Measurements from ENCODE around the gene IPO4.

IPO4 gene

GRCh38 chr14:24146453-24146977 lies 42.1 kb downstream of the IPO4 start, which contains the start of gene PSME2:
TSS of gene PSME2 (minus strand) at chr14:24146610. CDS start at chr14:24146581, 29 bp downstream.
- peak; percentile 89 for DNase-seq

- DNase-seq: no peak
These were observed 42.7 kb downstream of the IPO4 start for GRCh38 chr14:24145690-24146452.

DNA sequence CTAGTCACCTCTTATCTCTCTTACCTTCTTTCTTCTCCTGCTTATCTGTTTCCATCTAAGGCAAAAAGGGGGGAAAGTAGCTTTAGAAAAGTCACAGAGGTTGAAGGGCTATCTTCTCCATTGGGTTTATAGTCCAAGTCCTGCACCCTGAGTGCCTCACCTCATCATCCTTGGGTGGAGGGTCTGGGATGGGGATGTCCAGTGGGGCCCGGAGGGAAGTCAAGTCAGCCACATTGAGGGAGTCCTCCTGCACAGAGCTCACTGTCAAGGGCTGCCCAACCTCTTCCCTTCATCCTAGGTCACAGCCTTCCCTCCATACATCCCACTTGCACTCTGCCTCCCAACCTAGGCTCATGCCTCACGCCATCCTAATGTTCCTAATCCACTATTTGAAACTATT lies 43.4 kb downstream of the IPO4 start:
- DNase-seq: no peak

DNA sequence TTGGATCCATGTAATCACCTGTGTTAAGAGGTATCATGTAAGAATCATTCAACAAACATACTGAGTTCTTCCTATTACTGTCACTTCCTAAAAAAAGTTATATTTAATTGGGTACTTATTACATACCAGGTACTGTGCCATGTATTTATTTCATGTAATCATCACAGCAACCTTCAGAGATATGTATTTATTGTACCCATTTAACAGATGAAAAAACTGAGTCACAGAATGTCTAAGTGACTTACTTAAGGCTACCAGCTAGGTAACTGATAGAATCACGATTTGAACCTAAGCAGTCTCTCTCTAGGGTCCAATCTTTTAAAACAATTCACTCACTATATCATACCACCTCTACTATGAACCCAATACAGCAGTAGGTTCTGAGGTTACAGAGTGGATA lies 44.2 kb downstream of the IPO4 start:
- DNase-seq: no peak

DNA sequence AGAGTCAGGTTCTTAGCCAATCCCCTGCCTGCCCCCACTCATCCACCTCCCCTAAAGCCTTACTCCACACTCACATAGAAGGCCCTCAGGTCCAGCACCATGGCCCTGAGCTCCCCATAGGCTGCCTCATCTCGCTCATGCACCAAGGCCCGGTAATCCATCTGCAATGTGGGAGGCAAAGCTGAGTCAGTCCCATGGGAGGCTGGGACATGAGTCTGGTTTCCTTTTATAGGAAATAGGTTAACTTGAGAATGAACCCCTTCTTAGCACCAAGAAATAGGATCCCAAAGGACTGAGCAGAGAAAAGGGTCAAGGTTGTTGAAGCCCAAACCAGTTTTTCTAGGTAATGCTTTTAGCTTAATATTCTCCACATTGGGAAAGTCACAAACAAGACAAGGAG lies 45.1 kb downstream of the IPO4 start:
- DNase-seq: no peak

DNA sequence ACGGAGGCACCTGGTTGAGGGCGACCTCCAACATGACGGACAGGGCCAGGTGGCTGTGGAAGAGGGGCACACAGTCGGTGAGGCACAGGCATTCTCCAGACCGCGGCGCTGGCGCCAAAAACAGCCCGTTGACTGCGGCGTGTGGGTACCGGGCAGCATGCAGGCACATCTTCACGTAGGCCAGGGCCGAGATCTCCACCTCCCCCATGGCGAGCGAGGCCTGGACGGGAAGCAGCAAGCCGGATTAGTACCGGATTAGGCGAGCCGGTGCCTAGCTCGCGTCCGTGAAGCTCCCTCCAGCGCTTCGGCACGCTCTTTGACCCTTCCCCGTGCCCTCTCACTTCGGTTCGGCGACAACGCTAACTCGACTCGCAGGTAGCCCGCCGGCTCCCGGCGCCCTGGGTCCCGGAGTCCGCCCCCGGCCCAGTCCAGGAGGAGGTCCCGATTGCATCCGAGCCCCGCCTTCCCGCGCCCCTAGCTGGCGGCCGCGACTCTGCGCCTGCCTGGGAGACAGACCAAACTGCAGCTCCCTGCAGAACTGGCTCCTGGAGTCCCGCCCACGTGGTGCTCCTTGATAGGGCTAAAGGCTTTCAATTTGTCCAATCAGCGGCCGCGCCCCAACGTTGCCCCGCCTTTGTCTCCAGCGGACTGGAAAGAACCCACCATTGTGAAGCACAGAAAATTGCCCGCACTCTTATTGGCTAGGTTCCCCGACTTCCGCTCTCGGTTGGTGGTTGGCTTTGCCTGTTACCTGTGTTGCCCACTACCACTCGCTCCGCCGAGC lies 47.3 kb downstream of the IPO4 start, which contains the start of gene EMC9:
EMC9 (minus strand) TSS at position 495 of the 784 bp plus-strand sequence; CDS start at position 208, 287 bp downstream.
- DNase-seq: peak; percentile 99

- no peak for DNase-seq
These were observed 49.2 kb downstream of the IPO4 start for GRCh38 chr14:24139272-24139934.

- DNase-seq: no peak
These were observed 50.0 kb downstream of the IPO4 start for GRCh38 chr14:24138396-24139271.

DNA sequence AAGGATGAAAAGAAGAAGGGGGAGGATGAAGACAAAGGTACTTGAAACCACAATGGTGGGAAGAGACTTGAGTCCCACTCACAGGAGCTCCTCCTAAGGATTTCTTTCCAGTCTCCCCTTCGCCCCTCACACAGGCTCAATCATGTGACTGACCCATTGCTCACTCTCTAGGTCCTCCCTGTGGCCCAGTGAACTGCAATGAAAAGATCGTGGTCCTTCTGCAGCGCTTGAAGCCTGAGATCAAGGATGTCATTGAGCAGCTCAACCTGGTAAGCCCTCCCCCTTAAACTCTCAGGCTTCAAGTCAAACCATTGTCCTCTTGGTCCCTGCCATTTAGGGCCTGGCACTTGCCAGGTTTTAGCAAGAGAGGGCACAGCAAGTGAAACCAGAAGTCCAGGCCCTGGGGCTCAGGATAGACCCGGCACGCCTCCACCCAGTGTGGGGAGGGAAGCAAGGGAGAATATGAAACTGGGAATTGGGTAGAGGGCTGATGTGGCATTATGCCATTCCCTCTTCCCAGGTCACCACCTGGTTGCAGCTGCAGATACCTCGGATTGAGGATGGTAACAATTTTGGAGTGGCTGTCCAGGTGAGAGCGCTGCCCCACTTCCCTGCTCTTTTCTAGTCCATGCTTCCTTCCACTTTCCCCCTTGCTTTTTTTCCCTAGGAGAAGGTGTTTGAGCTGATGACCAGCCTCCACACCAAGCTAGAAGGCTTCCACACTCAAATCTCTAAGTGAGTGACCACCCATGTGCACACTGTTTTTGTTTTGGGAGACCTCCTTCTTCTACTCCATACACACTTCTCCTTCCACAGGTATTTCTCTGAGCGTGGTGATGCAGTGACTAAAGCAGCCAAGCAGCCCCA lies 50.9 kb downstream of the IPO4 start:
- DNase-seq: no peak

- no peak for DNase-seq
These were observed 51.7 kb downstream of the IPO4 start for GRCh38 chr14:24136684-24137528.

DNA sequence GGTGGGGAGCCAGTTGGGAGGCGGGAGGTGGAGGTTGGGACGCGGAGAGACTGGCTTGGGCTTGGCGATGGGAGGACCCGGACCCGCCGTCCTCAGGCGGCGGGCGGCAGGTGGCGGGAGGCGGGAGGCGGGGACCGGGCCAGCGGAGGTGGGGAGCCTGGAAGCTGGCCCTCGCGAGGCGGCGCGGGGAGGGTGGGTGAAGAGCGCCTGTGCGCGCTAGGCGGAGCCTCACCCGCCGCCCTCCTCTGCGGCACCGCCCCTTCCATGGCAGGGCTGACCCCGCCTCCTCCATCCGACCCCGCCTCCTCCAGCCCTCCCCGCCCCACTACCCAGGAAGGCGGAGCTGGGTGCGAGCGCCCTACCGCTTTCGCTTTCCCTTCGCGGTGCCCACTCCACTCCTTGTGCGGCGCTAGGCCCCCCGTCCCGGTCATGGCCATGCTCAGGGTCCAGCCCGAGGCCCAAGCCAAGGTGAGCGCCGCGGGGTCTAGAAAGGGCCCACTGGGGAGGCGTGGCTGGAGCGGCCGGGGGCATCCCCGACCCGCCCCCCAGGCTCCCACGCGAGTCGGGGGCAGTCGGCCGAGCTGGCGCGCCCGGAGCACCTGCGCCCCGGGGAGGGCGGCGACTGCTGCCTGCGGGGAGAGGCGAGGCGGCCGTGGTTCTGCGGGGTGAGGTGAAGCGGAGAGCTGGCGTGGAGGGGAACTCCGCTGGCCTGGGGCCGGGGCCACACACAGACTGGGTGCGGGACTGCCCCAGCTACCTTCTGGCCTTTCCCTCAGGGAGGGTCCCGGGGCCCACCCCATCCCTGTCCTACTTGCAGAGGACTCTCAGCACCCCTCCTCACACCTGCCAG lies 52.6 kb downstream of the IPO4 start, which contains the start of gene PSME1:
PSME1 (plus strand) TSS at position 361 of the 850 bp plus-strand sequence; CDS start at position 430, 69 bp downstream.
- DNase-seq: peak; percentile 73

DNA sequence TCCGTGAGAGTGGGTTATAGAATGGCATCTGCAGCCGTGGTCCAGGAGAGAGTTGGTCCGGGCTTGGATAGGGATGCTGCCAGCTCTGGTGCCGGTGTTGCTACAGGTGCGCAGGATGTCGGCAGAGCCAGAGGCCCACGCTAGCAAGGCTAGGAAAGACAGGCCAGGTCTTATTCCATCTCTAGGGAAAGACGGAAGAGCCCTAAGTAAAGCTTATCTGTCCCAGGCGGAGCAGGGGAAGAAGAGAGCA lies 53.1 kb downstream of the IPO4 start:
- no peak for DNase-seq

GRCh38 chr14:24133735-24134134 lies 54.9 kb downstream of the IPO4 start:
- no peak for DNase-seq

GRCh38 chr14:24132976-24133375 lies 55.6 kb downstream of the IPO4 start:
- DNase-seq: no peak

DNA sequence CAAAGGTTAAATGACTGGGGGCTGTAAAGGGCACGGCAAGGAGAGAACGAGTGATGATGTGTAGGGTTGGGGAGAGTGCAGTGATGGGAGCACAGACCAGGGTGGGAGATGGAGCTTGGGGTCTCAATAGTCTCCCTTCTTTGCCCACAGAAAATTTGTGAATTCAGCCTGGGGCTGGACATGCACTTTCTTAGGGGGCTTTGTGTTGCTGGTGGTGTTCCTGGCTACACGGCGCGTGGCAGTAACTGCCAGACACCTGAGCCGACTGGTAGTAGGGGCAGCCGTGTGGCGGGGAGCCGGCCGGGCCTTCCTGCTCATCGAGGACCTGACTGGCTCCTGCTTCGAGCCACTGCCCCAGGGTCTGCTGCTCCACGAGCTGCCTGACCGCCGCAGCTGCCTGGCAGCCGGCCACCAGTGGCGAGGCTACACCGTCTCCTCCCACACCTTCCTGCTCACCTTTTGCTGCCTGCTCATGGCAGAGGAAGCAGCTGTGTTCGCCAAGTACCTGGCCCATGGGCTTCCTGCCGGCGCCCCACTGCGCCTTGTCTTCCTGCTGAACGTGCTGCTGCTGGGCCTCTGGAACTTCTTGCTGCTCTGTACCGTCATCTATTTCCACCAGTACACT lies 56.4 kb downstream of the IPO4 start:
- DNase-seq: no peak

- DNase-seq: no peak
These were observed 57.1 kb downstream of the IPO4 start for GRCh38 chr14:24131549-24131966.

DNA sequence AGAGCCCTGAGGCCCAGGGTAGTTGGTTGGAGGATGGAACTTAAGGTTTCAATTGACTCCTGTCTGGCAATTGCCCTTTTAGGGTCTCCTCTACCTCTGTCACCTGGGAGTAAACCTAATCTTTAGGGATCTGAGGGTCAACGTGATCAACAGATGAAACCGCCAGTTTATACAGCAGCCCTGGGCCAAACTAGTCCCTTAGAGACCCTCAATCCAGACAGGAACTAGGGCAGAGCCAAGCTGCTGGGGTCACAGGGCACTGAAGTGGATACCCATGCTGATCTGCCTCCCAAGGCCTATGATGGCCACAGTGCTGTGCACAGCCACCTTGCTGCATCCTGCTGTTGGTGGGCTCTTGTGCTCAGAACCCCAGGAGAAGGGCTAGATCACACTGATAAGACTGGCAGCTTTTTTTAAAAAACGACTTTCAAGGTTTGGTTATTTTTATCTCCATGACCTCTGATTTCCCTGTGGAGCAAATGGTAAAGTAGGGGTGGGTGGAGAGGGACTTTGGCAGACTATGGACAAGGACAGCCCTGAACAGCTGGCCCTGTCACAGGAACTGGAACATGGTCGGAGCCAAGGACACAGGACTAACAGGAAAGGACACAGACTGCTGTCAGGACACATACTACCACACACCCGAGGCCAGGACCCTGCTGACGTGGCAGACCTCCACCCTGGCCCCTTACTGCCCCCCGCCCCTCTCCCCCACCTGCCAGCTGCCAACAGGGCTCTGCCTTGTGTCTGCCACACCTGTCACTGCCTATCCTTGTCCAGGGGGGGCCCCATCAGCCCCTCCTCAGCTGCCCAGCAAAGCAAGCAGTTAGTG lies 57.7 kb downstream of the IPO4 start:
- DNase-seq: no peak

GRCh38 chr14:24130380-24130716 lies 58.3 kb downstream of the IPO4 start, which contains the start of gene FITM1:
TSS of gene FITM1 (plus strand) at chr14:24130659. CDS start at chr14:24131564, 905 bp downstream.
- no peak for DNase-seq
